HL-60/S4 (cell line): ENCODE results near the gene HERC3.

Experiments used
- in situ Hi-C: fragments of 300-500 bp; cut with MboI; formaldehyde crosslinking; loops from 2 replicates; pipeline ENCODE4 v1.14.3; 2022; ENCODE audit warnings: low sequenced_read_pairs

Gene HERC3

DNA sequence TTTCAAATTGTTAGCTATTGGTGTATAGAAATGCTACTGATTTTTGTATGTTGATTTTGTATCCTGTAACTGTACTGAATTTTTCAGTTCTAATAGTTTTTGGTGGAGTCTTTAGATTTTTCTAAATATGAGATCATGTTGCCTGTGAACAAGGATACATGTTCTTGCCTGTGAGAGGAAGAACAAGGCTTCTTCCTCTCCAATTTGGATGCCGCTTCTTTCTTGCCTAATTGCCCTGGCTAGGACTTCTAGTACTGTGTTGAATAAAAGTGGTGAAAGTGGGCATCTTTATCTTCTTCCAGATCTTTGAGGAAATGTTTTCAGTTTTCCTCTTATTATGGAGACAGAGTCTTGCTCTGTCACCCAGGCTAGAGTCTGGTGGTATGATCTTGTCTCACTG lies 121.5 kb downstream of the HERC3 start:
- in situ Hi-C loops = no loop called here

GRCh38 chr4:88718098-88718497 lies 125.8 kb downstream of the HERC3 start:
- in situ Hi-C loops = no loop called here

DNA sequence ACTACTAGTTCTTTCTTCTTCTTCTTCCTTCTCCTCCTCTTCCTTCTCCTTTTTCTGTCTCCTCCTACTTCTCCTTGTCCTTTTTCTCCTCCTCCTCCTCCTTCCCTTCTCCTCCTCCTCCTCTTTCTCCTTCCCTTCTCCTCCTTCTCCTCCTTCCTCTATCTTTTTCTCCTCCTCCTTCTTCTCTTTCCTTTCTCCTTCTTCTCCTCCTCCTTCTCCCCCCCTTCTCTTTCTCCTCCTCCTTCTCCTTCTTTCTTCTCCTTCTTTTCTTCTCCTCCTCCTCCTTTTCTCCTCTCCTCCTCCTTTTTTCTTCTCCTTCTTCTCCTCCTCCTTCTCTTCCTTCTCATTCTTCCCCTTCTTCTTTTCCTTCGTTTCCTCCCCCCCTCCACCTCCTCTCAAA lies 127.1 kb downstream of the HERC3 start:
- in situ Hi-C loops = no loop called here

GRCh38 chr4:88720451-88721428 lies 128.5 kb downstream of the HERC3 start:
- in situ Hi-C loops = no loop called here

DNA sequence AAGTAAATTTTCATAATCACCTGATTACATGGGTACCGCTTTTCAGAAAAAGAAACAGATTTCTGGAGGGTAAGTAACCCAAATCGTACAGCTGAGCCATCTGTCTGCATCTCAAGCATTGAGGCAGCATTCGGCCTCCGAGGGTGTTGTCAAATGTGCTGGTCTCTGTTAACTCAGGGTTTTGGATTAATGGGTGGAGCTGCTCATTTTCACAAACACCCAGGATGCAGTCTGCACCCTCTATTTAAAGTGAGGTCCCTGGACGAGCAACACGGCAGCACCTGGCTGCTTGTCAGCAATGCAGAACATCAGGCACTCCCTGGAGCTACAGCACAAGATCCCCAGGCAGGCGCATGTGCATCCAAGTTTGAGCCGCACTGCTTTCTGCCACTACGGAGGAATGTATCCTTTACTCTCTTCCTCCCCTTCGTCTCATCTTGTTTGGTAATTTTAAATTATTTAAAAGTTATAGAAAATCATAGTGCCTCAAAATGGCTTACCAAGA lies 130.0 kb downstream of the HERC3 start:
- in situ Hi-C loops = no loop called here

GRCh38 chr4:88722828-88723227 lies 130.5 kb downstream of the HERC3 start:
- in situ Hi-C loops = no loop called here

- in situ Hi-C loops = no loop called here
Observed at GRCh38 chr4:88724406-88724805, 132.1 kb downstream of the HERC3 start.

DNA sequence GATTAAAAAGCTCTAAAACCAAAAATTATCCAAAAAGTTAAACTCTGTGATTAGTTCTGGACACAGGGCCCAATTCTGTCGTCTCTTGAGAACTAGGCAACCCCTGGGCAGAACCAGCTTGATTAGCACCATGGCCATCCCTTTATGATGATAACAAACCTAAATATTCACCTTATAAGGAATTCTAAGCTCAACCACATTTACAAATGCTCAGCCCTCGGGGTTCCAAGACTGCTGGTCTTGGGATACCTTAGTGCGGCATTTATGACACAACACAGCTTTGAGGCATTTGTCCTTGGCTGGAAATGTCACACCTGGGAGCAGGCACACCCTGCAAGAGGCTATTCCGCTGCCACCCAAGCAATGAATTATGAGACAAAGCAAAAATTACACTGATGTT lies 132.9 kb downstream of the HERC3 start:
- in situ Hi-C loops = no loop called here

DNA sequence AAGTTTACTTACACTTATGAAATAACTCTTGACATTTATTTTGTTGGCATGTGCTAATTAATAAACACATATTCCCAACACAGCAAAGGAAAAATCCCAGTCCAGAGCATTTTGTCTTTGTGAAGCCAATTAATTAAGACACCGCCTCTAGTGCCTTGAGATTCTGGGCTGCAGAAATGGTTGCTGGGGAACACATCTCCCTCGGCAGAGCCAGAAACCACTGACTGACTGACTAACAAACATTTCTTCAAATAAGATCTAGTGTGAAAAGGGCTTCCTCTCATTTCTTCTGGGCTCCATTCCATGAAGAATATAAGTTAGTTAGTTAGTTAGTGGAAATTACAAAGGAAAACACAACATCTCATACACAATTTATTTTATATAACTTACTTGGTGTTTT lies 133.7 kb downstream of the HERC3 start:
- in situ Hi-C loops = no loop called here

DNA sequence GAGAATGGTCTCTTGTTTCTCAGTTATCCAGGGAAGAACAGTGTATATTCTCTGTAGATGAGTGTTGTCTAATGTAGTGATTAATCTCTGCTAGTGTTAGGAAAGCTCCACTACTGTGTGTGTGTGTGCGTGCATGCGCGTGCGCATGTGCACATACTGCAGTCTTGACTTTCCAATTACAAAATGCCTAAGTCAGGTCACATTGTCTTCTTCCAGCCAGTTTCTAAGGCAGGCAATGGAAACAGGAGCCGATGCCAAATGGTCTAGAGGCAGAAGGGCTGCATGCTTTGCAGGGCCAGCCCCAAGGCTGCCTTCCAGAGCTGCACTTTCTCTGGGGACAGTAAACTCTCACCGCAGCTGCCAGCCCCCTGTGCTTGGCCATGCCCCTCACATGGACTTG lies 135.9 kb downstream of the HERC3 start:
- in situ Hi-C loops = no loop called here

GRCh38 chr4:88729146-88729760 lies 137.0 kb downstream of the HERC3 start:
- in situ Hi-C loops = no loop called here

GRCh38 chr4:88730811-88731210 lies 138.5 kb downstream of the HERC3 start:
- in situ Hi-C loops = no loop called here

DNA sequence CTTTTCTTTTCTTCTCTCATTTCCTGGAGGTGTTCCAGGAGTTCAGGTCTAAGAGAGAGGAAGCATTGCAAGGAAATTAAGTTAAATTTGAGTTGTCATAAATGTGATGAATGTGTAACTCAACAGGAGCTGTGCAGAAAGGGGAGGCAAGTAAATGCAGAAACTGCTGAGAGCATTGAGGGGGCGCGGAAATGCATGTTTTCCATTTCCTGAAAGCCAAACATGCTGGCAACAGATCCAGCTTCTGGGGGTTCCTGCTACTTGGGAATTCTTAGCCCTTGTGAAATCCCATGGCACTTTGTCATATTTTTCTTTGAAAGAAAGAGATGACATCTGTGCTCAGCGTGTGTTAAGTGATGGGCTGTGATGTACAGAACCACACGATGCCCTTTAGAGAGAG lies 139.1 kb downstream of the HERC3 start:
- in situ Hi-C loops = no loop called here

GRCh38 chr4:88732714-88733368 lies 140.6 kb downstream of the HERC3 start:
- in situ Hi-C loops = no loop called here

DNA sequence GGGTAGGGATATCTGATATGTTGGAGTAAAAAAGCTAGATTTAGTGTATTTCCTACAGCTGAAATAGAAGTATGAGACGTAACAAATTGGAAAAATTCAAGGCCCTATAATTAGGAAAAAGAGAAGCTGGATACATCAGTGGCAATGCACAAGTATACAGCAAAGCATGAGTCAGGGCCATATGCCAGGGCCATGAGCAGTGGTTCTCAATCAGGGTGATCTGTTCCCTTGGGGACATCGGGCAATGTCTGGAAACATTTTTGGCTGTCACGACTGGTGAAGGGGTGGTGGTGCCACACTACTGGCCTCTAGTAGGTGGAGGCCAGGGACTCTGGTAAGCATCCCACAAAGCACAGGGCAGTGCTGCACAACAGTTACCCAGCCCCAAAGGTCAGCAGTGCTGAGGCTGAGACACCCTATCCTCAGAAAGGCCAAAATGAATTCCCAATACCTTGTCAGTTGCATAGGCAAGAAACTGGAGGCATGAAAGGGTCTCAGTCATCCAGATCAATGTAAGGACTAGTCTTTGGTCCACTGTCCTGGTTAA lies 142.2 kb downstream of the HERC3 start:
- in situ Hi-C loops = no loop called here

- in situ Hi-C loops = no loop called here
Observed at GRCh38 chr4:88735564-88735963, 143.3 kb downstream of the HERC3 start.

- in situ Hi-C loops = no loop called here
Observed at GRCh38 chr4:88736264-88736663, 144.0 kb downstream of the HERC3 start.

GRCh38 chr4:88737307-88737941 lies 145.1 kb downstream of the HERC3 start:
- in situ Hi-C loops = no loop called here

DNA sequence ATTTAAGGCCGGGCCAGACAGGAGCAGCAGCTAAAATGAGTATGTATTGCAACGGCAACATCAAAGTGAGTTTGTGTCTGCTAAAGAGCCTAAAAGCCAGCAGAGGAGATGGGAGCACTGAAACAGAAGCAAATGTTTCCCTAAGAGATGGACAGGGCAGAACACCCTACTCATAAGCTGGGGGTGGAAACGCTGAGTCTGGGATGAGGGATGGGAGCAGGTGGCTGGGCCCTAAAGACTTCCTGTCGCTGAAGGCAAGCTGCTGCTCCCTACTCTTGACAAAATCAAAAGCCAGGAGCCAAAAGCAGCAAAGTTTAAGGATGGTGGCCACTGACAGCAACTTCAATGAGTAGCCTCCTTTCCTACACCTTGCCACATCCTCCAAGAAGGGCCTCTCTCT lies 145.9 kb downstream of the HERC3 start:
- in situ Hi-C loops = no loop called here

- in situ Hi-C loops = no loop called here
Observed at GRCh38 chr4:88742561-88742960, 150.3 kb downstream of the HERC3 start.

GRCh38 chr4:88743696-88744095 lies 151.4 kb downstream of the HERC3 start:
- in situ Hi-C loops = no loop called here
